NCI-H1694 treated with DMSO at 0.1 percent for 48 hours (cell line): ENCODE measurements around the gene UBE4B.
"Not testable (repeated sequence)": the region's sequence is repeated elsewhere in the genome, so short reads cannot be mapped to it uniquely, and the experiment has no call there.

ENCODE experiments used
- DNase-seq: peaks from one replicate; lab custom pipeline; 2025; lab: John Stamatoyannopoulos, UW

The UBE4B gene

DNA sequence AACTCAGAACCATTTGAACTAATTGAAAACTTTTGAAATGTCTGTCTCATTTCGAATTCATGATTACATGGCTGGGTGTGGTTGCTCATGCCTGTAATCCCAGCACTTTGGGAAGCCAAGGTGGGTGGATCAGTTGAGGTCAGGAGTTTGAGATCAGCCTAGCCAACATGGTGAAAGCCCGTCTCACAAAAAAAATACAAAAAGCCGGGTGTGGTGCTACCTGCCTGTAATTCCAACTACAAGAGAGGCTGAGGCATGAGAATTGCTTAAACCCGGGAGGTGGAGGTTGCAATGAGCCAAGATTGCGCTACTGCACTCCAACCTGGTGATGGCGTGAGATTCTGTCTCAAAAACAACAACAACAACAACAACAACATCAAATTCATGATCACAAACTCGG is 40.6 kb downstream of the UBE4B start:
- DNase-seq: not testable (repeated sequence)

DNA sequence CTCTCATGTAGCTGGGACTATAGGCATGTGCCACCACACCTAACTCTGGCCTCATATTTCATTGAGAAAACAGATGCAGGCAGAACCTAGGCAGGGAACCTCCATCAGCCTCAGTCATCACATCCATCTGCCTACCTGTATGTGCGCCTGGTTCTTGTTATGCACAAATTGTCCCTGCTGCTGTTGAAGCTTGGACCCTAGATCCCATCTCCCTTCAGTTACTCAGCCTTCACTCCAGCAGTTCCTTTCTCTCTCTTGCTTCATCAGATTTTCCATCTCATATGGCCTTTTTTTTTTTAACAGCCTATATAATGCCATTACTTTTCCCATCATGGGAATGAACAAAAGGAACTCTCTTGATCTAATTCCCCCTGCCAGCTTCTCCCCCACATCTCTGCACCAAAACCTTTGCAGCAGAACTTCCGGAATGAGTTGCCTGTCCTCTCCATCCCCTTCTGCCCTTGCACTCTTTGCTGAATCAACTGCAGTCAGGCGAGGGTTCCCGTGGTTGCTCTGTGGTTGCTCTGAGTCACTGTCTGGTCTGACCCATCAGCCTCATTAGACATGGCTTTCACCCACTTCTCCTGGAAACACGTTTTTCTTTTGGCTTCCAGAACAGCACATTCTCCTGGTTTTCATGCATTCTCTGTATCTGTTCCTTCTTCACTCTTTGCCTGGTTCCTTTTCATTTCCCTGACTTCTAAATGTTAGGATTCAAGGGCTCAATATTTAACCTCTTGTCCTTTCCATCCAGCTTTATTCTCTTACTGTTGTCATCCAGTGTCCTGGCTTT is 41.5 kb downstream of the UBE4B start:
- DNase-seq: no peak

DNA sequence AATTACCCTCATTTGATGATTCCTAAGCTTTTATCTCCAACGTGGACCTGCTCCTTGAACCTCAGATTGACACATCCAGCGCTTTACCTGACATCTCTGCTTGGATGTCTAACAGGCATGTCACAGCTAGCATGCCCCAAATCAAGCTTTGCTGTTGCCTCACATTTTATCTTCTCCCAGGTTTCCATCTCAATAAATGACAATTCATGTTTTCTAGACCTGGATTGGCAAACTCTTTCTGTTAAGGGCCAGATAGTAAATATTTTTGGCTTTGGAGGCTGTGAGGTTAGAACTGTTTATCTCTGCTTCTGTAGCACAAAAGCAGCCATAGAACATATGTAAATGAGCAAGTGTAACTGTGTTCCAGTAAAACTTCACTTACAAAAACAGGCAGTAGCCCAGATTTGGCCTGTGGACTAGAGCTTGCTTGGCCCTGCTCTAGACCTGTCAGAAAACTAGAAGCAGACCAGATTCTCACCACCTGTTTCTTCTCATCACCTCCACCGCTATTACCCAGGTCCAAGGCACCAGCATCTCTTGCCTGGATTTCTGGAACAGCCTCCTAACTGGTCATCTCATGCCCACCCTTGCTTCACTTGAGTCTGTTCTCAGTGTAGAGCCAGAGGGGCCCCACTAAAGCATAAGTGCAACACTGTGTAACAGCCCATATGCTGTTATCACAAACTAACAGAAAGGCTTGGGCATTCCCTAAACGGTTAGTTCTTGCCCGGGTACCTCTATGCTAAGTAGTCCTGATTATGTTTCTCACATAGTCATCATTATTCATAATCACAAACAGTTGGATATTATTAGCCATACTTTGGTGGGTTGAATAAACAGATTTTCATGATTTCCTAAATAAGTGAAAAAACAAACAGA is 42.3 kb downstream of the UBE4B start:
- DNase-seq: no peak

DNA sequence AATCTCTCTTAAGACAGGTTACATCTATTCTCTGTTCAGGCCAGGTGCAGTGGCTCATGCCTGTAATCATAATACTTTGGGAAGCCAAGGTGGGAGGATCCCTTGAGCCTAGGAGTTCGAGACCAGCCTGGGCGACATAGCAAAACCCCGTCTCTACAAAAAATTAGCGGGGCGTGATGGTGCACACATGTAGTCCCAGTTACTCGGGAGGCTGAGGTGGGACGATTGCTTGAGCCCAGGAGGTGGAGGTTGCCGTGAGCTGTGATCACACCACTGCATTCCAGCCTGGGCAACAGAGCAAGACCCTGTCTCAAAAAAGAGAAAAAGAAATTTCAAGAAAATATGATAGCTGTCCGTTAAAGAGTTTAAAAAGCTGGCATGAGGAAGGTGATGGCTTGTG is 43.0 kb downstream of the UBE4B start:
- DNase-seq: no peak

DNA sequence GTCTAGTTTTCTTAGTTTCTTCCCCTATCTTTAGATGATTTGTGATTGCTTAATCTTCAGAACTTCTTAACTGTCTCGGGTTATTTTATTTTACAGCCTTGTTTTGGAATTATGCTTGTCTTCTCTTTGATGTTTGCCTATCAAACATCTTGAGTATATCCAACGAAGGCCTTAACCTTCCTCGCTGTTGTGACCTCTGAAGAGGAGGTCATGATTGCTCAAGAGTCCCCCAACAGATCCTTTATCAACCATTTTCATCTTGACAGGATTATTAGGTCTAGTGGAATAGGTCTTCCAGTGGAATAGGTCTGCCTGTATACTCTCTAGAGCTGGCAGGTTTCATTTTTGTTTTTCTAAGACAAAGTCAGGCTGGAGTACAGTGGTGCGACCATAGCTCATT is 45.7 kb downstream of the UBE4B start:
- DNase-seq: no peak

DNA sequence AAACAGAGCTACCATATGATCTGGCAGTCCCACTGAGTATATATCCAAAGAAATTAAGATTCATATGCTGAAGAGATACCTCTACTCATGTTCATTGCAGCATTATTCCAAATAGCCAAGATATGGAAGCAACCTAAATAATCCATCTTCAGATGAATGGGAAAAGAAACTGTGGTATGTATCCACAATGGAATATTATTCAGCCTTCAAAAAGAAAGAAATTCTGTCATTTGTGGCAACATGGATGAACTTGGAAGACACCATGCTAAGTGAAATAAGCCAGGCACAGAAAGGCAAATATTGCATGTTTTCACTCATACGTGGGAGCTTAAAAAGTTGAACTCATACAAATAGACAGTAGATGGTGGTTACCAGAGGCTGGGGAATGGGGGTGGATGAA is 47.8 kb downstream of the UBE4B start:
- no peak for DNase-seq

DNA sequence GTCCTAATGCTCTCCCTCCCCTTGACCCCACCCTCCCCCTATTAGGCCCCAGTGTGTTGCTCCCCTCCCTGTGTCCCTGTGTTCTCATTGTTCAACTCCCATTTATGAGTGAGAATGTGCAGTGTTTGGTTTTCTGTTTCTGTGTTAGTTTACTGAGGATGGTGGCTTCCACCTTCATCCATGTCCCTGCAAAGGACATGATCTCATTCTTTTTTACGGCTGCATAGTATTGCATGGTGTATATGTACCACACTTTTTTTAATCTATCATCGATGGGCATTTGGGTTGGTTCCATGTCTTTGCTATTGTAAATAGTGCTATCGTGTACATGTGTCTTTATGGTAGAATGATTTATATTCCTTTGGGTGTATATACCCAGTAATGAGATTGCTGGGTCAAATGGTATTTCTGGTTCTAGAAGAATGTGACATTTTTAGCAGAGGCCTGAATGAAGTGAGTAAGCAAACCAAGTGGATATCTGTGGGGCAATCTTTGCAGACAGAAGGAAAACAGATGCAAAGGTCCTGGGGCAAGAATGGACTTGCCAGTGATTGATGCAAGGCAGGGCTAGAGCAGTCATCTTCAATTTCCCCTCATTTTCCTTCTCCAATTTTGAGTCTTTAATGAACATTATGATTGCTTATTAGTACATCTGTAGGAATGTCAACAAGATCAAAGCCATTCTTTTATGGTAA is 50.2 kb downstream of the UBE4B start:
- DNase-seq: no peak

DNA sequence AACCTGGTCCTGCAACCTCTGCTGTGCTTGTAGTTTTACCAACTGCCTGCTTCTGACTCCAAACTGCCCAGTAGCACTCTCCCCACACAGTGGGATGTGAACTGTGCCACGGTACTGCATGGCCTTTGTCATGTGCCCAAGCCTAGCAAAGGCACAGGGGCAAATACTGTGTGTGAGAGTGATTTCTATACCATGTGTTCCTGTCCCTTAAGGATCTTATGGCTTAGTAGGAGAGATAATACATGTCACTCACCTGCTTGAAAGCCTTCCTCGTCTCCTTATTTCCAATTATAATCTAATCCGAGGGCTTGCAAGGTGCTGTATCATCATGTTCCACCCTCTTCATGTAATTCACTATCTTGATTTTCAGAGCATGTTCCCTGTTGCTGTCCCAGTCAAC is 51.3 kb downstream of the UBE4B start:
- DNase-seq: no peak

DNA sequence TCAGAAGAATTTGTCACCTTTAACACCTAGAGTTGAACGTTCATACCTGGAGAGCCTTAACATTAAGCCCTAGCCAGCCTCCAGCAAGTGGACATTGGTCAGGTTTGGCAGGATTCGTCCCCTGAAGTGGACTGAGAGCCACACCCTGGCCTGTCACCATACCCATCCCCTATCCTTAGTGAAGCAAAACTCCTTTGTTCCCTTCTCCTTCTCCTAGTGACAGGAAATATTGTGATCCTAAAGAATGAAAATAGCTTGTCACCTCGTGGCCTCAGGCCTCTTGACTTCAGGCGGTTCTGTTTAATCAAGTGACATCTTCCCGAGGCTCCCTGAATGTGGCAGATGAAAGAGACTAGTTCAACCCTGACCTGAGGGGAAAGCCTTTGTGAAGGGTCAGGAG is 52.3 kb downstream of the UBE4B start:
- DNase-seq: no peak

DNA sequence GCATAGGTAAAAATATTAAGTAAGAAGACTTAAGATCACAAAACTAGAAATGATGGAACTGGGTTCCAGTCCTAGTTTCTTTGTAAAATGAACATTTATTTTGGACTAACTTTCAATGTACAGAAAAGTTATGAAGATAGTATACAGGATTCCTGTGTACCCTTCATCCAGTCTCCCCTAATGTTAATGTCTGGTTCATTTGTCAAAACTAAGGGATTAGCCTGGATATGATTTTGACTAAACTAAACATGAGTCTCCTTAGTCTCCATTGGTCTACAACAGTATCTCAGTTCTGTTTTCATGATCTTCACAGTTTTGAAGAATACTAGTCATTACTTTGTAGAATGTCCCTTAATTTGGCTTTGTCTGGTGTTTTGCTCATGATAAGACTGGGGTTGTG is 54.5 kb downstream of the UBE4B start:
- no peak for DNase-seq

DNA sequence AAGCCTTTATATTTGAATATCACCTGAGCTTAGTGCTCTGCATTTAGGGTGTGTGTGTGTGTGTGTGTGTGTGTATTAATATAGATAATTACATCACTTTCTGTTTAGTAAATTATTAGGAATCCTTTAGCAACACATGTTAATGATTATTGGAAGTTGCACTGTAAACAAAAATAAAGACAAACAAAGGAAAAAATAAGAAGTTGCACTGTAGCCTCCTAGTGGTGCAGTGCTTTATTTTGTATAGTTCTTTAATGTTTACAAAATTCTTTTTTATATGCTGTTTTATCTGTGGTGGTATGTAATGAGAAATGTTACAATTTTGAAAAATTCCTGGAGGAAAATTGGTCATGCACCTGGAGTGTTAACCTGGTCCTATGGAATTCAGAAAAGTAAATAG is 69.2 kb downstream of the UBE4B start:
- no peak for DNase-seq

DNA sequence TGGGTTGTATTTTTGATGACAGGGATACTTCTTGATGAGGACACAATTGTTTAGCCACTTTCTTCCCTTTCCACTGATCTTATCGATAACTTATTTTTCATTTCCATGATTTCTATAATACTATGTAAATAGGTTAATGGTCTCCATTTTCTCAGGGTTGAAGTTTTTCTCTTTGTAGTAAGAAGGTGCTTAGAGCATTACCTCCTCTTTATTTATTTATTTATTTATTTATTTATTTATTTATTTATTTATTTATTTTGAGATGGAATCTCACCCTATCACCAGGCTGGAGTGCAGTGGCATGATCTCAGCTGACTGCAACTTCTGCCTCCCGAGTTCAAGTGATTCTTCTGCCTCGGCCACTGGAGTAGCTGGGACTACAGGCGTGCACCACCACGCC is 70.4 kb downstream of the UBE4B start:
- DNase-seq: no peak

DNA sequence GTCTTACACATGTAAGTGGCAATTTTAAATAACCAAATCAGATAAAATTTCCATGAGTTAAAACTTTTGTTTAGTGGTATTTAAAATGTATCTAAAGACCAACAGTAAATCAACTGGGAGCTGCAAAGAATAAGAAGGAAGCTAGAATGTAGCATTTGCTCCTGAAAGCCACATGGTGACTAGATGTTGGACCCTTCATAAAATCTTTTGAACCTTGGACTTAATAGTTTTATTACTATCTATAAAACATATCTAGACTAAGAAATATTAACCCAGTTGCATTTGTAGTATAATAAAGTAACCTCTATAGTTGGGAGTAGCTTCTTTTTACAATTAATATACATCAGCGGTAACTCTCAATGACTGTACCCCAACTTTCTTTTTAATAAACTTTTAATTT is 72.1 kb downstream of the UBE4B start:
- no peak for DNase-seq

DNA sequence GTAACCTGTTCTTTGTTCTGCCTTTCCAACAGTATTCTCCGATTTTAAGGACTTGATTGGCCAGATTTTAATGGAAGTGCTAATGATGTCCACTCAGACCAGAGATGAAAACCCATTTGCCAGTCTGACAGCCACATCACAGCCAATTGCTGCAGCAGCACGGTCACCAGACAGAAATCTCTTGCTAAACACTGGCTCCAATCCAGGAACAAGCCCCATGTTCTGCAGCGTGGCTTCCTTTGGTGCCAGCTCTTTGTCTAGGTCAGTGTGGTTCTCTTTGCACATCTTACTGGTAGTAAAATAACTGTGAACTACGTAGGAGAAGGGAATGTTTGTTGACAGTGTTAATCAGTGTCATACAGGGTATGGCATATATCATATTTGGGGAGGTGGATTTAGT is 72.7 kb downstream of the UBE4B start:
- DNase-seq: no peak

DNA sequence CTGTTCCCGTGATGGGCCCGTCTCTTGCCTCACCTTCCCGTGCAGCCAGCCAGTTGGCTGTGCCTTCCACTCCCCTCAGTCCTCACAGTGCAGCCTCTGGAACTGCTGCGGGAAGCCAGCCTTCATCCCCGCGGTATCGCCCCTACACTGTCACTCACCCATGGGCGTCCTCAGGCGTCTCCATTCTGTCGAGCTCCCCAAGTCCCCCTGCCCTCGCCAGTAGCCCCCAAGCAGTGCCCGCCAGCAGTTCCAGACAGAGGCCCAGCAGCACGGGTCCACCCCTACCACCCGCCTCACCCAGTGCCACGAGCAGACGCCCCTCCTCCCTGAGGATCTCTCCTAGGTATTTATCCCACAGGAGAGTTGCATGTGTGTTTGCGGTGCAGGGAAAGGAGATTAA is 73.5 kb downstream of the UBE4B start:
- DNase-seq: no peak

DNA sequence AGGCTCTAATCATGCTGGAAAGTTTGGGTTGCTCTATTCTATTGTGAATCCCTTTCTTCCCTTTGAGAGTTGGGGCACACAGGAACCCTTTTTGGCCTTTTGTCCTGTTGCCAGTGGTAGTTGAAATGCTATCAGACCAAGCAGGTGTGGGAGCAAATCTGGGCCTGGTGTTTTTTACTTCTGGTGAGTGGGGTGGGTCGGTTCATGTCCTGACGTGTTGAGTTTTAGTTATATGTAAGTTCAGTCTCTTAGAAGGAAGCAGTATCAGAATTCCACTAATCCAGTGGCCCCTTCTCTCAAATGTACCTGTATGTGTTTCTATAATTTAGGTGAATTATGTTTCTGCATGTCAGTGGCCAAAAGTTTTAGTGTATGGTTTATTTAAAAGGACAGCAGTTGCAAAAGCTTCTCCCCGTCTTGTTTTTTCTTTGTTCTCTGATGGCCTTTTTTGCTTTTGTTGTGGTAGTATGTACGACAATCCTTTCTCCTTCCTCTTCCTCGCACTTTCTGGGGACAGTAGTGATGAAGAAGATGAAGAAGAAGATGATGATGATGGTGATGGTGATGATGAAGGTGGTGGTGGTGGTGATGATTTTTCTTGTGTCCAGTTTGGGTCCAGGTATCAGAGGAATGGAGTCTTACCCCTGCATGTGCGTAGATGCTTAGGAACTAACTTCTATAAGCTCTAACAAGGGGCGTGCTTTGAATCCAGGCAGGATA is 74.2 kb downstream of the UBE4B start:
- DNase-seq: no peak

DNA sequence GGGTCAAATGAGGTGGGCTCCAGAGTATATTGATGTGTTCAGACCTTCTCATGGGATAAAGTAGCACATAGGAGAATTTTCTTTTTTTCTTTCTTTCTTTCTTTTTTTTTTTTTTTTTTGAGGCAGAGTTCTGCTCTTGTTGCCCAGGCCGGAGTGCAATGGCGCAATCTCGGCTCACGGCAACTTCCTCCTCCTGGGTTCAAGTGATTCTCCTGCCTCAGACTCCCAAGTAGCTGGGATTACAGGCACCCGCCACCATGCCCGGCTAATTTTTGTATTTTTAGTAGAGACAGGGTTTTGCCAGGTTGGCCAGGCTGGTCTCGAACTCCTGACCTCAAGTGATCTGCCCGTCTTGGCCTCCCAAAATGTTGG is 74.7 kb downstream of the UBE4B start:
- DNase-seq: not testable (repeated sequence)

DNA sequence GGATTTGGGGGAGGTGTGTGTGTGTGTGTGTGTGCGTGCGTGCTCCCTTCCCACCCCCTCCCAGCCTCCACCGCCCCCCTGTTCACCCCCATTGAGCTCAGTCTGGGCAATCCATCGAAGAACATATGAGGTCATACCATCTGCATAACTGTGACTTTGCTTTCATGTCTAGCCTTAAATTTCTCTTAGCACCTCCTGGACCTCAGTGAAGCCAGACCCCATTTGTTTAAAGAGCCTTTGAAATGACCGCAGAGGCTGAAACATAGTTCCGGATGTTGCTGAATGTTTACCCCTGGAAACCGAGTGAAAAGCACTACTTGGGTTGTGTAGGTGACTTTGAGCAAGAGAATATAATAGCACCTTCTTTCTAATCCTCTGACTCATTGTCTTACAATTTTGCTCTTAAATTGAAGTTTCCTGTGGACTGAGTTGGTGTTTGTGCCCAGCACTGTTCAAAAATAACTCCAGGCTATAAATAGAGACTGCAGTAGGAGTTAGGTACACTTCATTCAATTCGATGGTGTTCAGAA is 75.4 kb downstream of the UBE4B start:
- DNase-seq: no peak

DNA sequence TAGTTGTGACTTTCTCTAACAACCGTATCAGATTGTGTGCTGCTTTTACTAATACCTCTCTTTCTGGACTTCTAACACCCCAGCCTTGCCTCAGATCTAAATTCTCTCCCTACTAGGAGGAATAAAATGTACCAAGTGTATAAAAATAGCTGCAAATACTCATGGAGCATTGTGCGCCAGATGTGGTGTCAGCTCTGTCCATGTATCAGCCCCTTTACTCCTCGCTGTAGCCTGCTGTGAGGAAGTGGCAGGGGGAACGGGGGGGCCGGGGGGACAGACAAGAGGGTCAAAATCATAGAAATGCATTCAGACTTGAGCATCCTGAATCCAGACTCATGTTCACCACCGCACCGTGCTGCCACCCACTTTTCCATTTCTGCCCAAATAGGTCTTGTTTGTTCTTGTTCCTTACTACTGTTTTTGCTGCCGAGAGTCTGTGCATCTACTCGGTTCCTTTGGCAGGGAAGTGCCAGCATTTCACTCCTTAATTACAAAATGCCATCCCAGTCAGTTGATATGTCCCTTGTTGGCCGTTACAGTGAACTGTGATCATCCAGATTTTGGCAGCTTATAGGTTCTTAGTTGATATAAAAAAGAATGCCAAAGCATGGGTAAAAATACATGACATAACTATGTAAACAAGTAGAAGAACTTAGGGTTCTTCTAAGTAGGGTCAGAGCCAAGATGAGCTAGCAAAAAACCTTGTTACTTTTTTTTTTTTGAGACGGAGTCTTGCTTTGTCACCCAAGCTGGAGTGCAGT is 76.4 kb downstream of the UBE4B start:
- no peak for DNase-seq

DNA sequence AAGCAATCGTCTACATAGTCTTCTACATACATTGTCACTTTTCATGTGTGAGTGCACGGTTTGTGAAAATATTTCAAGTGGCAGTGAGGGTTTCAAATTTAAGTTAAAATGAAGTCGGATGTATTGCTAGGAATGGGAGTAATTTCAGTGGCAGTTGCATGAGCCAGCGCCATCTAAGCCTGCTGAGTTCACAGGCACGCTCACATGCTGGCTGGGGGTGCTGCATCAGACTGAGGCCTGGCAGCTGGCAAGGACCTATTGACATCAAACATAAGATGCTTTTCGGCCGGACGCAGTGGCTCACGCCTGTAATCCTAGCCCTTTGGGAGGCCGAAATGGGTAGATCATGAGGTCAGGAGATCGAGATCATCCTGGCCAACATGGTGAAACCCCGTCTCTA is 80.7 kb downstream of the UBE4B start:
- DNase-seq: no peak

DNA sequence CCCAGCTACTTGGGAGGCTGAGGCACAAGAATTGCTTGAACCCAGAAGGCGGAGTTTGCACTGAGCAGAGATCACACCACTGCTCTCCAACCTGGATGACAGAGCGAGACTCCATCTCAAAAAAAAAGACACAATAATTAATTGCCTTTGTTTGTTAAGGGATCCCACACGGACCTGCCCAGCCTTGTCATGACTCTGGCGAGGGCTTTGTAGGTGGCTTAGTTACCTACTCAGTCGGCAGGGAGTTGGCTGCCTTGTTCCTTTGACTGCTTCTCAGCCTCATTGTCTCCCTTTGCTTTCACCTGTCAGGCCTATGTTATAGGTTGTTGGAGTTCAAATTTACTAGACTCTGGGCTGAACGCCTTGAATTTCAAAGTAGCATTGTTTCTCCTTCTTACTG is 82.0 kb downstream of the UBE4B start:
- no peak for DNase-seq
